Measurements from ENCODE around the gene GDF10.

GDF10 gene

DNA sequence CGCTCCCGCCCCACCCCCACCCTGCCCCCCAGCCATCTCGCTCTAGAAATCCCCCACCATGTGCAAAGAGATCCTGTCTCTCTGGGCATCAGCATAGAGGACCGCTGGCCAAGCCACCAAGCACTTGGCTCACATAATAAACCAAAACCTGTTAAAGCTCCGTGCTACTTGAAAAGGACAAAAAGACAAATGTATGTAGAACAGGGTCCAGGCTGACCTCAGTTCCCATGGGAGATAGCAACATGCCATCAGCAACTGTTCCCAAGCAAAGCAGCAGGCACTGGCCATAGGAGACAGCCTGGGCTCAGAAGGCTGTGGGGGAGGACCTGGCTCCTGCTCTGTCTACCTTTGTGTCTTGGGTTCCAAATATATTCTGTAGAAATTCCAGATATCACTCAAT lies 38.4 kb upstream of the GDF10 start:
- Mint-ChIP-seq H3K4me3 (peak overlapping the region; percentile 71 to 74), H3K27me3 (no peaks in the 10 kb centered on the region), H3K4me1 (peaks cover 94% of the 10 kb centered on the region), H3K27ac (peak overlapping the region; percentile 97 to 98), H3K9me3 (peaks cover 21 to 22% of the 10 kb centered on the region in 2 donors)
- ATAC-seq, result no peak
- no peak for DNase-seq

DNA sequence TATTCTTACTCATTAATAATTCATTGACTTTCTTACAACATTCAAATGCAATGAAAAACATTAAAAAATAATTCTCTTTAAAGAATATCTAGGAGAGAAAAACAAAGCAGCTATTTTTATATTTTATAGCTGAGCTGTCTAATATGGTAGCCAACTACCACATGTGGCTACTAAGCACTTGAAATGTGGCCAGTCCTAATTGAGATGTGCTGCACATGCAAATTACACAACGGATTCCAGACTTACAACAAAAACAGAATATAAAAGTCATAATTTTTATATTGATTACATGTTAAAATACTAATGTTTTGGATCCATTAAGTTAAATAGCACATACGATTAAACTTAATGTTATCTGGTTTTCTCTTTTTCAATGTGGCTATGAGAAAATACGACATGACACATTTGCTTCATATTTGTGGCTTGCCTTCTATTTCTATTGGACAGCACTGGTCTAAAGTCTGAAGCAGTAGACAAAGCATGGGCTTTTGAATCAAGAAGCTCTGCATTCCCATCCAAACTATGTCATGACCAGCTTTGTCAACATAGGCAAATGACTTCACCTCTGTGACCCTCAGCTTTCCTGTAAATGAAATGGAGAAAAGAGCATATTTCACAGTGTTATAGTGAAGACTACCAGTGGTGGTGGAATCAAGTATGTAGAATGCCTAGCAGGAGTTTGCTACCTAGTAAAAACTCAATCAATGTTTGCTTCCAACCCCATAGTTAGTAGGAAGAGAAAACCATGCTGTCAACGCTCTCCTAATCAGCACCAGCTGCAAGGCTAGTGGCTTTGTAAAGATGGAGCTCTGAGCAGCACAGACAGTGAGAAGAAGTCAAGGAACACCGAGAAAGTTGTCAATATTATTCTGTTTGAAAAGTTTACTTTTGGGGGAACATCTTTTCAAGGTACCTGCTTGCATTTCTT lies 37.1 kb upstream of the GDF10 start:
- no peak for DNase-seq
- no peaks in the 10 kb centered on the region for H3K27me3 Mint-ChIP-seq
- H3K4me3 Mint-ChIP-seq, result no peak overlapping the region
- H3K27ac Mint-ChIP-seq, result no peak overlapping the region
- ATAC-seq, result no peak
- H3K9me3 Mint-ChIP-seq, result peaks cover 12 to 18% of the 10 kb centered on the region in 2 donors
- H3K4me1 Mint-ChIP-seq, result peaks cover 88% of the 10 kb centered on the region

DNA sequence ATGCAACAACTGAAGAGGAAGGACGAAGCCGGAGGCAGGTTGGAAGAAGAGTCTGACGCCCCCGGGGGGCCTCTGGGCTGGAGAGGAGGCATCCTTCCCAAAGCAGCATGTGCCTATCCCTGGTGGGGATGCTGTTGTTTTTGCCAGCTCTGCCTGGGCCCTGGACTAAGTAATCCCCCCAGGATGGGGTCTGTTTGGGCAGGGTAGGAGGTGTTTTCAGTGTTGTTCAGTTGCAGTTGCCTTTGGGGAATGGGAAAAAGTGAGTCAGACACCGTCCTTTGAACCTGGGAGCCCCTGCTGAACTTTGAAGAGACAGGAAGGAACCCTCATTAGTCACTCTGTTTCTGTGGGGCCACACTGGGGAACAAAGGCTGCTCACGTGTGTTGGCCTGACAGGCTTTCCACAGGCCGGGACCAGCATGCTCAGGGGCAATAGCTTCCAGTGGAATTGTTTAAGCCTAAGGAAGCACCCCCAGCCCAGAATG lies 35.2 kb upstream of the GDF10 start:
- Mint-ChIP-seq H3K4me3 (peak overlapping the region; percentile 31 to 34), H3K27me3 (no peaks in the 10 kb centered on the region), H3K4me1 (peaks cover 82% of the 10 kb centered on the region), H3K27ac (peak overlapping the region; percentile 97), H3K9me3 (peaks cover 12 to 18% of the 10 kb centered on the region in 2 donors)
- peak; percentile 87 for ATAC-seq
- DNase-seq, result peak; percentile 75 to 78

DNA sequence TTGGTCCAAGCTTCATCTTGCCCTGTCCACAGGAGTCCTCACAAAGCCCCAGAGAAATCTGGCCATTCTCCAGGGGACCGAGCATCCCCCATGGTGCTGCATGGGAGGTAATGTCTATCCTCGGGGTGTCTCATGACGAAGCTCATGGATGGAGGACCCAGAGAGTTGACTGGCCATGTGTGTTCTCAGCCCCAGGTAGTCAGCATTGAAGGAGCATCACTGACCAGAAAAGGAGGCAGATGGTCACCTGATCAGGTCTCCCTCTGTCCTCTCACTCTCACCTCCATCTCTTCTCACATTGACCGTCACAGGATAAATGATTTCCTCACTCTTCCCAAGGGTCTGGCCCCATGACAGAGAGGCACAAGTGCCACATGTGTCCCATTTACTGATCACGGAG lies 33.4 kb upstream of the GDF10 start:
- Mint-ChIP-seq H3K27ac (no peak overlapping the region), H3K27me3 (no peaks in the 10 kb centered on the region), H3K4me3 (no peak overlapping the region), H3K4me1 (peaks cover 72% of the 10 kb centered on the region), H3K9me3 (peaks cover 12 to 18% of the 10 kb centered on the region in 2 donors)
- ATAC-seq (no peak), DNase-seq (no peak)

DNA sequence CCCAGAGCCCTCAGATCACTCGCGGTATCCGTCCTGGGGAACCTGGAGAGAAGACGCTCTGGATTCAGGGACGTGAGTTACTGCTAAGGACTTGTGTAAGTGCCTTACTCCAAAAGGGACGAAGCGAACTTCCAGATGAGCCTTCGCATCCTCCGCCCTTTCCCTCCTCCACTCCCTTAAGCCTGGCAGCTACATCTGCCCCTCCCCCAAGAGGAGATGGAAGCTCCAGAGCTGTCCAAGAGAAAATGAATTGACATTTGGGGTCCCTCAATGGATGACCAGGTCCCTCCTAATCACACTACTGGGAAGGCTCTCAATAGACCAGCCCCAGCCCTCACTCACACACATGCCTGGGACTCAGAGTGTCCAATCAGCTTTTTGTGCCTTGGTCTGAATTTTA lies 31.3 kb upstream of the GDF10 start:
- no peak for ATAC-seq
- Mint-ChIP-seq H3K9me3 (peaks cover 10 to 24% of the 10 kb centered on the region in 2 donors), H3K4me3 (no peak overlapping the region), H3K27me3 (no peaks in the 10 kb centered on the region), H3K27ac (no peak overlapping the region), H3K4me1 (peaks cover 55% of the 10 kb centered on the region)
- no peak for DNase-seq

DNA sequence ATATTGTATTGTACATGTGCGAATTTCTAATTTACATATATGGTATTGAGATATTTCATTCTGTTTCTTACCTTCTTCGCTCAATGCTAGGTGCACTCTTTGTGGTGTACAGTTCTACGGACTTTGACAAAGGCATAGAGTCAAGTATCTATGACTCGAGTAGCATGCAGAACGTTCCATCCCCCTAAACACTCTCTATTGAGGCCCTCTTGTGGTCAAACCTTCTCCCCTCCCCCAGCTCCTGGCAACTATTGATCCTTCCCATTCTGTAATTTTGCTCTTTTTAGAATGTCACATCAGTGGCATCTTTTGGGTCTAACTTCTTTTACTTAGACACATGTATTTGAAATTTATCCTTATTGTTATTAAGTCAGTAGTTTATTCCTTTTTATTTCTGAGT lies 30.7 kb upstream of the GDF10 start:
- no peak overlapping the region for H3K27ac Mint-ChIP-seq
- H3K4me1 Mint-ChIP-seq, result peaks cover 49% of the 10 kb centered on the region
- DNase-seq (no peak), ATAC-seq (no peak)
- H3K27me3 Mint-ChIP-seq, result no peaks in the 10 kb centered on the region
- H3K9me3 Mint-ChIP-seq, result peaks cover 12 to 20% of the 10 kb centered on the region in 2 donors
- H3K4me3 Mint-ChIP-seq, result no peak overlapping the region

- no peak for DNase-seq
- H3K4me1 Mint-ChIP-seq, result peaks cover 35% of the 10 kb centered on the region
- H3K27ac Mint-ChIP-seq, result peak overlapping the region in 1 of 2 donors; percentile 61
- ATAC-seq, result no peak
- H3K4me3 Mint-ChIP-seq, result no peak overlapping the region
- H3K9me3 Mint-ChIP-seq, result peaks cover 5 to 11% of the 10 kb centered on the region in 2 donors
- H3K27me3 Mint-ChIP-seq, result no peaks in the 10 kb centered on the region
Observed at GRCh38 chr10:47276071-47276470, 23.9 kb upstream of the GDF10 start.

DNA sequence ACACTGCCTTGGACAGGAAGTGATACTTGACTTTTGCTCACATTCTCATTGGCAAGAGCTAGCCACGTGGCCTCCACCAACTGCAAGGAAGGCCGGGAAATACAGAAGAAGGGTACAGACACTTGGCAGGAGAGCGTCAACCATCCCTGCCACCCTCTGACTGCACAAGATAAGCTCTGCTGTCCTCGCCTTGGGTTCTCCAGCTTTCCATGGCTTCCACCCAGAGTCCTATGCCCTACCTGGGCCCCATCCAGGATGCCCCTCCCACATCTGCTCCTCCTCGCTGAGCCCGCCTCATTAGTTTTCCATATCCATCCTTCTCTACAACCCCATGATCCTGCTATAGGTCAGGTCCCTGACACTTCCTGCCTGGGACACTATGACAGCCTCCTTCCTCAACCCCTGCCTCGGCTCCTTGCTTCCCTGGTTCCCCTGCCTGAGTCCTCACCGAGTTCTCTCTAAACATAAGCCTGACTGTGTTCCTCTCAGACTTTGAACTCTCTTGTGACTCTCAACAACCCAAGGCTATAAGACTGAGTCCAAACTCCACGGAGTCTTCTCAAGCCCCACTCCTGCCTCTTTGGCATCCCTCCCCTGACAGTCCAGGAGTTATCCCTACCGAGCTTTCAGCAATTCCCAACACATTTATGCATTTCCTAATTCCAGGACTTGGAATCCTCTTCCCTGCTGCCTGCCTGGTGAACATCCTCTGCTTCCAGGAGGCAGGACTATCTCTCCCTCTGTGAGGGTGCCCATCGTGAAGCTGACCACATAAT lies 23.2 kb upstream of the GDF10 start:
- H3K27ac Mint-ChIP-seq, result peak overlapping the region in 1 of 2 donors; percentile 89
- no peaks in the 10 kb centered on the region for H3K27me3 Mint-ChIP-seq
- peaks cover 5 to 11% of the 10 kb centered on the region in 2 donors for H3K9me3 Mint-ChIP-seq
- ATAC-seq (no peak), DNase-seq (no peak)
- peaks cover 35% of the 10 kb centered on the region for H3K4me1 Mint-ChIP-seq
- H3K4me3 Mint-ChIP-seq, result peak overlapping the region in 1 of 2 donors; percentile 46

GRCh38 chr10:47277352-47278151 lies 22.4 kb upstream of the GDF10 start:
- peaks cover 35% of the 10 kb centered on the region for H3K4me1 Mint-ChIP-seq
- no peaks in the 10 kb centered on the region for H3K27me3 Mint-ChIP-seq
- H3K9me3 Mint-ChIP-seq, result peaks cover 4 to 5% of the 10 kb centered on the region in 2 donors
- peak in 1 of 2 donors; percentile 54 for DNase-seq
- H3K4me3 Mint-ChIP-seq, result peak overlapping the region in 1 of 2 donors; percentile 46
- peak overlapping the region; percentile 30 to 89 for H3K27ac Mint-ChIP-seq
- ATAC-seq, result peak; percentile 94

- Mint-ChIP-seq H3K27me3 (no peaks in the 10 kb centered on the region), H3K4me3 (no peak overlapping the region), H3K27ac (no peak overlapping the region), H3K4me1 (peaks cover 35% of the 10 kb centered on the region), H3K9me3 (peaks cover 4 to 5% of the 10 kb centered on the region in 2 donors)
- no peak for ATAC-seq
- no peak for DNase-seq
Observed at GRCh38 chr10:47278152-47278473, 21.9 kb upstream of the GDF10 start.

- ATAC-seq (no peak), DNase-seq (no peak)
- Mint-ChIP-seq H3K4me3 (no peak overlapping the region), H3K4me1 (peaks cover 35% of the 10 kb centered on the region), H3K27me3 (no peaks in the 10 kb centered on the region), H3K27ac (peak overlapping the region in 1 of 2 donors; percentile 41), H3K9me3 (peaks cover under 1 to 2% of the 10 kb centered on the region in 2 donors)
Observed at GRCh38 chr10:47278720-47279119, 21.3 kb upstream of the GDF10 start.

GRCh38 chr10:47279276-47279675 lies 20.7 kb upstream of the GDF10 start:
- no peak for DNase-seq
- Mint-ChIP-seq H3K9me3 (no peaks in the 10 kb centered on the region), H3K27ac (no peak overlapping the region), H3K4me1 (peaks cover 35% of the 10 kb centered on the region), H3K27me3 (no peaks in the 10 kb centered on the region), H3K4me3 (no peak overlapping the region)
- no peak for ATAC-seq

GRCh38 chr10:47282005-47282656 lies 17.9 kb upstream of the GDF10 start:
- Mint-ChIP-seq H3K27me3 (no peaks in the 10 kb centered on the region), H3K9me3 (peaks cover 0 to 8% of the 10 kb centered on the region in 2 donors), H3K27ac (no peak overlapping the region), H3K4me3 (no peak overlapping the region), H3K4me1 (peaks cover 47% of the 10 kb centered on the region)
- ATAC-seq, result no peak
- no peak for DNase-seq

GRCh38 chr10:47282657-47283018 lies 17.4 kb upstream of the GDF10 start:
- ATAC-seq (no peak), DNase-seq (no peak)
- no peaks in the 10 kb centered on the region for H3K27me3 Mint-ChIP-seq
- H3K4me1 Mint-ChIP-seq, result peaks cover 45% of the 10 kb centered on the region
- no peak overlapping the region for H3K4me3 Mint-ChIP-seq
- no peak overlapping the region for H3K27ac Mint-ChIP-seq
- peaks cover 0 to 8% of the 10 kb centered on the region in 2 donors for H3K9me3 Mint-ChIP-seq
